Thymus (tissue), 11 donors: ENCODE results near the gene ATXN7L2. TPM values are rescaled to one million over a fixed set of nuclear protein-coding genes. Genes with fewer than 3 reads are reported as not detected.

Experiments used
- DNase-seq, 9 donors: peaks; one replicate each; pipeline ENCODE4 v3.0.0-alpha.2; 2013; ENCODE audit warnings: low spot score in 9 of 9, low read depth in 6 of 9, missing footprints in 1 of 9
- H3K27ac ChIP-seq, 2 donors: one replicate each; pipeline ENCODE4 v1.5.1; 2013; ENCODE audit warnings: control low read depth in 1 of 2, low read depth in 1 of 2, low read length in 1 of 2, mild to moderate bottlenecking in 1 of 2, moderate library complexity in 1 of 2
- H3K27me3 ChIP-seq, 2 donors: one replicate each; pipeline ENCODE4 v1.5.1; 2013; ENCODE audit warnings: low read length in 1 of 2; ENCODE audit not compliant: control insufficient read depth in 2 of 2, insufficient read depth in 1 of 2
- H3K36me3 ChIP-seq, 2 donors: one replicate each; pipeline ENCODE4 v1.5.1; 2013; ENCODE audit warnings: low read length in 1 of 2, mild to moderate bottlenecking in 1 of 2, moderate library complexity in 1 of 2; ENCODE audit not compliant: control insufficient read depth in 2 of 2, insufficient read depth in 2 of 2
- H3K4me1 ChIP-seq, 2 donors: one replicate each; pipeline ENCODE4 v1.5.1; 2013; ENCODE audit warnings: low read length in 2 of 2; ENCODE audit not compliant: control insufficient read depth in 2 of 2, insufficient read depth in 2 of 2
- H3K4me3 ChIP-seq, 2 donors: one replicate each; pipeline ENCODE4 v1.5.1; 2013; ENCODE audit warnings: low read length in 2 of 2, control low read depth in 1 of 2, mild to moderate bottlenecking in 1 of 2
- H3K9me3 ChIP-seq, 2 donors: one replicate each; pipeline ENCODE4 v1.5.1; 2013; ENCODE audit warnings: low read length in 1 of 2, mild to moderate bottlenecking in 1 of 2; ENCODE audit not compliant: control insufficient read depth in 2 of 2, insufficient read depth in 1 of 2
- WGBS: extraction: QIAGEN DNeasy Blood & Tissue Kit; methylation state at CpG from one replicate; pipeline ENCODE4 v1.1.7; 2013; 5-methylcytosine and 5-hydroxymethylcytosine counted together
- polyA plus RNA-seq: library from polyadenylated mRNA; stranded (reverse); fragments of 200-250 nt; gene quantifications from one replicate; pipeline ENCODE4 v1.2.3, GENCODE V29; 2013
- total RNA-seq: library from RNA; stranded (reverse); fragments of 120-200 nt; gene quantifications from one replicate; pipeline ENCODE4 v1.2.4, GENCODE V29; 2013
- donor health status: healthy.

The ATXN7L2 gene
- total and polyA plus RNA-seq, 2 donors, result 5.4 to 19.6 TPM

GRCh38 chr1:109527098-109527811, 43.5 kb downstream of the ATXN7L2 start:
- no peak overlapping the region for H3K27ac ChIP-seq
- H3K36me3 ChIP-seq, result no peaks in the 10 kb centered on the region
- H3K27me3 ChIP-seq, result no peaks in the 10 kb centered on the region
- H3K4me1 ChIP-seq, result peaks cover 4 to 27% of the 10 kb centered on the region in 2 donors
- DNase-seq, result no peak
- no peaks in the 10 kb centered on the region for H3K9me3 ChIP-seq
- no peak overlapping the region for H3K4me3 ChIP-seq
- 88% methylated on average over 14 of the region's 14 CpGs for WGBS

GRCh38 chr1:109527846-109528695, 44.4 kb downstream of the ATXN7L2 start:
- Histone ChIP-seq H3K9me3 (no peaks in the 10 kb centered on the region), H3K27me3 (no peaks in the 10 kb centered on the region), H3K36me3 (no peaks in the 10 kb centered on the region), H3K4me1 (peaks cover 4 to 34% of the 10 kb centered on the region in 2 donors), H3K4me3 (no peak overlapping the region), H3K27ac (no peak overlapping the region)
- 95% methylated on average over 9 of the region's 9 CpGs for WGBS
- DNase-seq, result no peak

DNA sequence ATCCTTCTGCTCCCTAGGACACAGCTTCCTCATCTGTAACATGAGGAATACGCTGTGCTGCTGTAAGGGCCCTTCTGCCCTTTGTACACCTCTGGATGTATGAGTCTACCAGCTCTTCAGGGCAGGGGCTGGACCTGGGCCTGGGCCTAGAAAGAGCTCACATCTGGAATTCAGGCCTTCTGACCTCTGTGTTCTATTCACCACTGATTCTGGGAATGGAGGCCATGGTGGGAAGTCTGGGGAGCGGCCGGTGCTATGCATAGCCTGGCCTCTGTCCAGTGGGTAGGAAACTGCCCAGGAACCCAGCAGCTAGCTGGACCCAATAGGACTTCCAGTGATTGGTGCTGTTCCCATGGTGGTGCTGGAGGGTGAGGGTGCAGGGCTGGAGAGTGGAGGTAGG, 45.0 kb downstream of the ATXN7L2 start:
- Histone ChIP-seq H3K27ac (no peak overlapping the region), H3K36me3 (no peaks in the 10 kb centered on the region), H3K9me3 (no peaks in the 10 kb centered on the region), H3K4me1 (peaks cover 4 to 34% of the 10 kb centered on the region in 2 donors), H3K27me3 (no peaks in the 10 kb centered on the region), H3K4me3 (no peak overlapping the region)
- WGBS, result 98% methylated on average over 3 of the region's 3 CpGs
- DNase-seq, result no peak

GRCh38 chr1:109529881-109530456, 46.3 kb downstream of the ATXN7L2 start:
- Histone ChIP-seq H3K36me3 (no peaks in the 10 kb centered on the region), H3K4me1 (peaks cover 4 to 34% of the 10 kb centered on the region in 2 donors), H3K27me3 (no peaks in the 10 kb centered on the region), H3K27ac (no peak overlapping the region), H3K9me3 (no peaks in the 10 kb centered on the region), H3K4me3 (no peak overlapping the region)
- no peak for DNase-seq
- 84% methylated on average over 8 of the region's 8 CpGs for WGBS

DNA sequence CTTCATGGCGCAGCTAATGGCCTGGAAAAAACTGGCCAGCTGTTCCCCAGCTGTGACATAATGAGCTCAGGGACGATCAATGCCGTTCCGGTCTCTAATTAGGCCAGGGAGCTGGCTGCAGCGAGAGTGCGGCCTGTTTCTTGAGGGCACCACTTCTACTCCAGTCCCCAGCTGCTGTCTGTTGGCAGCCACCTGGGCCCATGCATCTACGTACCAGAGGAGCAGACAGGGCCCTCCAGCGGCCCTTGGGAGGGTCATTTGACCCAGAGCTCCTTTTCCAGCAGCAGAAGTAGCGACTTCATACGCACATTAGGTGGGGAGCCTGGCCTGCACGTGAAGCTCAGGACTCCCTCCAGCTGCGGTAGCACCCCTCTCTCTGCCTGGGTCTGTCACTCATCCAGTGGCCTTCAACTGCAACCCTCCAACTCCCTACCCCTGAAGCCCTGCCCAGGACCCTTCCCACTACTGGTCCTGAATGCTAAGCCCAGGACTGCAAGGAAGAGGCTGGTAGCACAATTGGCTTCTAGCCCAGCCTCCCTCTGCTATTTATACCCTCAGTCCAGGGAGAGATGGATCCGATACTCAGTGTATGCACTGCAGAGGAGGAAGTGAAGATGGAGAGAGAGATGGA, 46.9 kb downstream of the ATXN7L2 start:
- Histone ChIP-seq H3K27me3 (no peaks in the 10 kb centered on the region), H3K27ac (no peak overlapping the region), H3K4me1 (peaks cover 4 to 34% of the 10 kb centered on the region in 2 donors), H3K4me3 (no peak overlapping the region), H3K9me3 (no peaks in the 10 kb centered on the region), H3K36me3 (no peaks in the 10 kb centered on the region)
- DNase-seq, result no peak
- 95% methylated on average over 13 of the region's 13 CpGs for WGBS

GRCh38 chr1:109531380-109531779, 47.7 kb downstream of the ATXN7L2 start:
- 97% methylated on average over 4 of the region's 4 CpGs for WGBS
- Histone ChIP-seq H3K4me3 (no peak overlapping the region), H3K9me3 (no peaks in the 10 kb centered on the region), H3K27ac (peak overlapping the region in 1 of 2 donors; percentile 34), H3K36me3 (no peaks in the 10 kb centered on the region), H3K27me3 (no peaks in the 10 kb centered on the region), H3K4me1 (peaks cover 4 to 34% of the 10 kb centered on the region in 2 donors)
- DNase-seq, result no peak

DNA sequence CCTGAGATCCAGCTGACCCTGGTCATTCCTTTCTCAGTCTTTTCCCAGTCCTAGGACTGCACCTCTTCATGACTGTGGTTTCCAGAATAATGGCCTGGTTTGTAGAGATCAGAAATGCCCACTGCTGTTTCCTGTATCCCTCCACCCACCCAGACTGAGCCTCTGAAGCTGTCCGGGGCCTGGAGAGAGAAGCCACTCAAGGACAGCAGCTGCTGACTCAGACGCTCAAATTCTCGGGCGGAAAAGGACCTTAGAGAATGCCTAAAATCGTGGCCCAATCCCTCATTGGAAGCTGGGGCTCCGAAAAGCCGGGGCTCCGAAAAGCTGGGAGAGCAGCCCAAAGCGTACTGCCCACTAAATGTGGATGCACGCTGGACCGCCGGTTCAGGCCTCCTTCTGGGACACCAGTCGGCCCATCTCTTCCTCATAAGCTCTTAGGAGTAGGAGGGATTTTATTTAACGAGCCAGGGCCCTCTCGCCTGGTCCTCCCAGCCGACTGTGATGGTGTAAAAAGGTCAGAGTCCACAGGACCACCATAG, 48.2 kb downstream of the ATXN7L2 start:
- WGBS, result 79% methylated on average over 16 of the region's 16 CpGs
- no peaks in the 10 kb centered on the region for H3K27me3 ChIP-seq
- H3K4me1 ChIP-seq, result peaks cover 4 to 34% of the 10 kb centered on the region in 2 donors
- H3K27ac ChIP-seq, result no peak overlapping the region
- no peak overlapping the region for H3K4me3 ChIP-seq
- no peaks in the 10 kb centered on the region for H3K9me3 ChIP-seq
- no peak for DNase-seq
- H3K36me3 ChIP-seq, result no peaks in the 10 kb centered on the region

DNA sequence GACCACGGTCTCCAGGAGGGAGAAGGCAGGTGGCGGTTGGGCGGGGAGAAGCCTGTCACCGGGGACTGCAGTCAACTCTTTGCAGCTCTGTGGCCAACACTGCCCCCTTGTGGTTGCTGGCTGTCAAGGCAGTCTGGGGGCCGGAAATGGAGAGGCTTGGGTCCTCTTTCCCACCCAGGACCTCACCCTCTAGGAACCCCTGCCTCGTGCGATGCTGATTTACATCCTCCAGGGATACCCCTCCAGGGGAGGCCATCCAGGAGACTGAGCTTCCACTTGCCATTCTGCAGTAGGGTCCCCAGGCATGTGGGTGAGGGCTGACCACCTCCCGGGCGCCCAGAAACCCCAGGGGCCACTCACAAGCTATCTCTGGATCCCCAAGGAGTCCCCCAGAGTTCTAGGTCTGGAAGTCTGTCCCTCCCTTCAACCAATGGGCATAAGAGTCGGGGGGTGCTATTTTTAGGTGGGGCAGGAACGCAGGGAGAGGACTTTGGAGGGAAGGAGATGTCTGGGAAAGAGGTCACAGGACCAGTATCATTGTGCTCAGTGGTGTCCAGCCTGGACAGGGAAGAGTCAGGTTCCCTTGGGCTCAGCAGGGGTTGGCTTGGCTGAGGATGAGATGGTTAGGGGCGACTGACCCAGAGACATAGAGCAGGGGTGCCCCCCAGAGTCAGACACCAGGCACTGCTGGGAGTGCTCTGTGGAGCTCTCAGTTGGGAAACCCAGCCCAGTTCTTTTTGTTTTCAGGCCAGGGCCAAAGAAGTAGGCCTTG, 48.8 kb downstream of the ATXN7L2 start:
- H3K4me1 ChIP-seq, result peaks cover 4 to 34% of the 10 kb centered on the region in 2 donors
- H3K9me3 ChIP-seq, result no peaks in the 10 kb centered on the region
- peak overlapping the region in 1 of 2 donors; percentile 18 for H3K4me3 ChIP-seq
- no peaks in the 10 kb centered on the region for H3K36me3 ChIP-seq
- peak; percentile 76 to 95 (median 89) for DNase-seq
- WGBS, result 21% methylated on average over 12 of the region's 12 CpGs
- peak overlapping the region; percentile 87 to 88 for H3K27ac ChIP-seq
- H3K27me3 ChIP-seq, result no peaks in the 10 kb centered on the region
